Sigmoid colon (tissue), 7 donors: ENCODE measurements around the gene BPNT1. TPM values are rescaled to one million over a fixed set of nuclear protein-coding genes. Genes with fewer than 3 reads are reported as not detected.
"Not testable (repeated sequence)": the region's sequence is repeated elsewhere in the genome, so short reads cannot be mapped to it uniquely, and the experiment has no call there.

ENCODE experiments used
- DNase-seq: peaks from one replicate; pipeline ENCODE4 v3.0.0-alpha.2; 2019
- H3K27ac ChIP-seq, 4 donors: fragments of 200-600 bp; sonication (generic); one replicate each; pipeline ENCODE4 v1.5.1; 2016 to 2019; ENCODE audit warnings: mild to moderate bottlenecking in 1 of 4
- H3K27me3 ChIP-seq, 3 donors: fragments of 200-600 bp; sonication (generic); one replicate each; pipeline ENCODE4 v1.5.1; 2019; ENCODE audit warnings: mild to moderate bottlenecking in 1 of 3
- H3K36me3 ChIP-seq, 4 donors: fragments of 200-600 bp; sonication (generic); one replicate each; pipeline ENCODE4 v1.5.1; 2016 to 2019
- H3K4me1 ChIP-seq, 4 donors: fragments of 200-600 bp; sonication (generic); one replicate each; pipeline ENCODE4 v1.5.1; 2017 to 2019
- H3K4me3 ChIP-seq, 4 donors: fragments of 200-600 bp; sonication (generic); one replicate each; pipeline ENCODE4 v1.5.1; 2017 to 2019; ENCODE audit warnings: mild to moderate bottlenecking in 2 of 4, moderate library complexity in 1 of 4
- H3K9me3 ChIP-seq, 4 donors: fragments of 200-600 bp in 3 of 4; sonication (generic) in 3 of 4; one replicate each; pipeline versions ENCODE4 v1.5.1 to v1.6.1; 2013 to 2019
- EP300 ChIP-seq, 4 donors: sonication (generic); formaldehyde crosslinking; IDR thresholded peaks; one replicate each; pipeline ENCODE4 v1.6.1; 2017; ENCODE audit warnings: antibody characterized with exemption in 4 of 4
- POLR2A ChIP-seq, 2 donors: fragments of 450-650 bp; IDR thresholded peaks; one replicate each; pipeline ENCODE4 v1.6.1; 2016; ENCODE audit warnings: antibody characterized with exemption in 2 of 2, mild to moderate bottlenecking in 2 of 2, moderate library complexity in 2 of 2
- POLR2AphosphoS5 ChIP-seq, 4 donors: sonication (generic); formaldehyde crosslinking; IDR thresholded peaks; one replicate each; pipeline ENCODE4 v1.6.1; 2017; ENCODE audit warnings: antibody characterized with exemption in 4 of 4
- WGBS, 2 donors: extraction: QIAGEN DNeasy Blood & Tissue Kit; methylation state at CpG; one replicate each; pipeline ENCODE4 v1.1.7; 2013; 5-methylcytosine and 5-hydroxymethylcytosine counted together
- intact Hi-C: fragments of 100-400 bp; cut with DNase I; formaldehyde crosslinking; loops from one replicate; pipeline ENCODE4 v1.15.1; 2023
- polyA plus RNA-seq, 3 donors: library from polyadenylated mRNA; stranded (reverse); fragments of 200-250 nt; gene quantifications; one replicate each; pipeline ENCODE4 v1.2.3, GENCODE V29; 2013
- total RNA-seq, 4 donors: library from RNA; depleted of rRNA; stranded (reverse); fragments of >200 nt; gene quantifications; one replicate each; pipeline ENCODE4 v1.1.0, GENCODE V29; 2016
- TF ChIP-seq, protein P1 (sequence below), 4 experiments: fragments of 450-650 bp in 3 of 4; fragments of 200-600 bp in 1 of 4; IDR thresholded peaks; one replicate each; pipeline ENCODE4 v1.5.1; 2016 to 2019; ENCODE audit warnings: antibody characterized with exemption in 4 of 4, mild to moderate bottlenecking in 3 of 4, moderate library complexity in 2 of 4
- donor health status: healthy with polysubstance abuse.
- donor health status: Bipolar disorder and iron deficiency.
- donor health status: healthy.

BPNT1 gene
- total and polyA plus RNA-seq, 7 donors = 13.3 to 92.9 (median 19.7) TPM

DNA sequence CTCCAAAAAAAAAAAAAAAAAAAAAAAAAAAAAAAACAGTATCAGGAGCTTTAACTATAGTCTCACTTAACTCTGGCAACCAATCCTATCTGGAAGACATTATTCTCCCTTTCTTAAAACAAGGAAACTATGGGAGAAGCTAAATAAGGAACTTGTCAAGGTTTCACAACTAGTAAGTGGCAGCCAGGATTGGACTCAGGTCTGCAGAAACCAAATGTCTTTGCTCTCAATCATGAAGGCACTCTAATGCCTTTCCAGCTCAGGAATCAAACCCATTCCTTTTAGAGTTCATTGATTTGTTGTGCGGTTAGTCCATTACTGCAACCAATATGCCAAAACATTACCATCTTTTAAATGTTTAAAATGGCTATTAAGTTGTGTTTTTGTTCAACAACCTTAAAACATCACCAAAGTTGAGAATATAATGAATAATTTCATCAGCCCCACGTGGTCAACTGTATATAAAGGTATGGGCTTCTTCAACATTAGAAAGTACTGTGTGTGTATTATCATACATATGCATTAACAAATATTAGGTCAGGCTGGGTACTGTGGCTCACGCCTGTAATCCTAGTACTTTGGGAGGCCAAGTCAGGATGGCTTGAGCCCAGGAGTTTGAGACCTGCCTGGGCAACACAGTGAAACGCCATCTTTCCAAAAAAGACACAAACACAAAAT is 44.8 kb downstream of the BPNT1 start:
- peak overlapping the region in 3 of 4 donors; percentile 59 to 86 (median 80) for H3K4me3 ChIP-seq
- H3K27me3 ChIP-seq = no peaks in the 10 kb centered on the region
- TF ChIP-seq POLR2A (IDR thresholded peaks at IDR 0.05) = no peak
- TF ChIP-seq POLR2AphosphoS5 (IDR thresholded peaks at IDR 0.05) = no peak
- no peak for TF ChIP-seq EP300 (IDR thresholded peaks at IDR 0.05)
- TF ChIP-seq, protein P1, sequence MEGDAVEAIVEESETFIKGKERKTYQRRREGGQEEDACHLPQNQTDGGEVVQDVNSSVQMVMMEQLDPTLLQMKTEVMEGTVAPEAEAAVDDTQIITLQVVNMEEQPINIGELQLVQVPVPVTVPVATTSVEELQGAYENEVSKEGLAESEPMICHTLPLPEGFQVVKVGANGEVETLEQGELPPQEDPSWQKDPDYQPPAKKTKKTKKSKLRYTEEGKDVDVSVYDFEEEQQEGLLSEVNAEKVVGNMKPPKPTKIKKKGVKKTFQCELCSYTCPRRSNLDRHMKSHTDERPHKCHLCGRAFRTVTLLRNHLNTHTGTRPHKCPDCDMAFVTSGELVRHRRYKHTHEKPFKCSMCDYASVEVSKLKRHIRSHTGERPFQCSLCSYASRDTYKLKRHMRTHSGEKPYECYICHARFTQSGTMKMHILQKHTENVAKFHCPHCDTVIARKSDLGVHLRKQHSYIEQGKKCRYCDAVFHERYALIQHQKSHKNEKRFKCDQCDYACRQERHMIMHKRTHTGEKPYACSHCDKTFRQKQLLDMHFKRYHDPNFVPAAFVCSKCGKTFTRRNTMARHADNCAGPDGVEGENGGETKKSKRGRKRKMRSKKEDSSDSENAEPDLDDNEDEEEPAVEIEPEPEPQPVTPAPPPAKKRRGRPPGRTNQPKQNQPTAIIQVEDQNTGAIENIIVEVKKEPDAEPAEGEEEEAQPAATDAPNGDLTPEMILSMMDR (IDR thresholded peaks at IDR 0.05) = no peak
- DNase-seq = no peak
- H3K4me1 ChIP-seq = peaks cover 0 to 26% (median 22%) of the 10 kb centered on the region in 4 donors
- peaks cover 2 to 10% (median 4%) of the 10 kb centered on the region in 4 donors for H3K36me3 ChIP-seq
- no peaks in the 10 kb centered on the region for H3K9me3 ChIP-seq
- intact Hi-C loops = loop anchor here (5.0 kb wide), 1 partner anchor 47 kb away; the partner anchor contains the start of gene IARS2
- WGBS, 2 donors = 71 to 79% methylated on average over 4 of the region's 4 CpGs
- peak overlapping the region; percentile 90 to 92 (median 92) for H3K27ac ChIP-seq

DNA sequence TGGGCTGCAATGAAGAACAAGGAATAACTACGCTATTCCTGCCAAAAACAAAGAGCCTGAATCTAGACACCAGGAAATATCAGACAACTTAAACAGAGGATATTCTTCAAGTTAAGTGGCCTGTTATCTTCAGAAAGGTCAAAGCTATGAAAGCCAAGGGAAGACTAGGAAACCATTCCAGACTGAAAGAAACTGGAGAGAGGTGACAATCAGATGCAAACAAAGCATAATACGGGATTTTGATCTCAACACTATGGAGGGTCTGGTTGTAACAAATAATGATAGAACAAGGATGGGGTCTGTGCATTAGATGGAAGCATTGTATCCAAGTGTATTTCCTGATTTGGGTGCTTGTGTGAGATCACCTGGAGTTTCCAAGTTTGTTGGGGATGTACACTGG is 45.9 kb downstream of the BPNT1 start:
- intact Hi-C loops = no loop called here
- 67 to 74% methylated on average over 2 of the region's 2 CpGs for WGBS, 2 donors
- H3K27ac ChIP-seq = no peak overlapping the region

DNA sequence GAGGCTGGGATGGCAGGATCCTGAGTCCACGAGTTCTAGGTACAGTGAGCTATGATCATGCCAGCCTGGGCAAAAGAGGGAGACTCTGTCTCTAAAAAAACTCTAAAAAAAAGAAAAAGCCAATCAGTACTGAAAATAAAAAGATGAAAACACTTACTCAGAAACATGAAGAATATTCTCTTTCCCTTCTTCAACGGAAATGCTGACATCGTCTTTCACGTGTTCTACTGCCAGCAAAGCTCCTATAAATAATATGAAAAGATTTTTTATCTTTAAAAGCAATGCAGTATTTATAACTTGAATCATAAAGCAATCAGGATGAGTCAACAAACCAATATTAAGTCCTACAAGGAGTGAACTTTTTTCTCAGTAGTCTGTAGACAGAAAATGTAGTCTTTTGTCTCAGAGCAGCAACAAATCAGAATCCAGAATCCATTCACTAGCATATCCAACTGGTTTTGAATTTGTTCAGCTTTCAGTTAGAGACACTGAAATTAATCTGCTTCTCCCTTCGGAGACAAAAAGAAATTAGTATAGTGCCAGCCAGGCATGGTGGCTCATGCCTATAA is 49.5 kb downstream of the BPNT1 start:
- 35 to 75% methylated on average over 5 of the region's 5 CpGs for WGBS, 2 donors
- H3K27me3 ChIP-seq = no peaks in the 10 kb centered on the region
- H3K27ac ChIP-seq = no peak overlapping the region
- intact Hi-C loops = no loop called here
- H3K4me1 ChIP-seq = peaks cover 0 to 16% (median 12%) of the 10 kb centered on the region in 4 donors
- H3K9me3 ChIP-seq = no peaks in the 10 kb centered on the region
- TF ChIP-seq EP300 (IDR thresholded peaks at IDR 0.05) (no peak), POLR2A (IDR thresholded peaks at IDR 0.05) (no peak), POLR2AphosphoS5 (IDR thresholded peaks at IDR 0.05) (no peak)
- TF ChIP-seq, protein P1 (IDR thresholded peaks at IDR 0.05) = no peak
- H3K4me3 ChIP-seq = no peak overlapping the region
- DNase-seq = no peak
- peaks cover 5 to 30% (median 14%) of the 10 kb centered on the region in 4 donors for H3K36me3 ChIP-seq

More for the DNA sequence above, 45.9 kb downstream of the BPNT1 start:
- H3K4me3 ChIP-seq = no peak overlapping the region
- DNase-seq = no peak
- H3K9me3 ChIP-seq = no peaks in the 10 kb centered on the region
- H3K36me3 ChIP-seq = peaks cover 5 to 22% (median 12%) of the 10 kb centered on the region in 4 donors
- TF ChIP-seq POLR2A (IDR thresholded peaks at IDR 0.05) = no peak
- TF ChIP-seq EP300 (IDR thresholded peaks at IDR 0.05) = no peak
- TF ChIP-seq, protein P1 (IDR thresholded peaks at IDR 0.05) = no peak
- no peak for TF ChIP-seq POLR2AphosphoS5 (IDR thresholded peaks at IDR 0.05)
- no peaks in the 10 kb centered on the region for H3K27me3 ChIP-seq
- H3K4me1 ChIP-seq = peaks cover 0 to 26% (median 22%) of the 10 kb centered on the region in 4 donors

DNA sequence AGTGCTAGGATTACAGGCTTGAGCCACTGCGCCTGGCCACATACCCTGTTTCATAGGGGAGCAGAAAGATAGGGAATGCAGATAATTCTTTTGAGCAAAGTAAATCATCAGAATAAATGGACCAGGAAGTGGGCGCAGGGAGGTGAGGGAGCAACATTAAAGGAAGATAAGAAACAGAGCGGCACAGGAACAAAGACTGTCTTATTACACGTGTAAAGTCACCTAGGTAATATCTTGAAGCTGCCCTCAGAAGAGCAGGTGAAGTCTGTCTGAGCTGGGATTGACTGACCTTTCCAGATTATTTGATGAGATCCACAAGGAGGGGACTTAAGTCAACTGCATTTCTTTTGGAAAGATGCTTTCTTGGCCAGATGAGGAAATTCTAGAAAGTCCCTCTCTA is 50.9 kb downstream of the BPNT1 start:
- WGBS, 2 donors = 36 to 73% methylated on average over 4 of the region's 4 CpGs

DNA sequence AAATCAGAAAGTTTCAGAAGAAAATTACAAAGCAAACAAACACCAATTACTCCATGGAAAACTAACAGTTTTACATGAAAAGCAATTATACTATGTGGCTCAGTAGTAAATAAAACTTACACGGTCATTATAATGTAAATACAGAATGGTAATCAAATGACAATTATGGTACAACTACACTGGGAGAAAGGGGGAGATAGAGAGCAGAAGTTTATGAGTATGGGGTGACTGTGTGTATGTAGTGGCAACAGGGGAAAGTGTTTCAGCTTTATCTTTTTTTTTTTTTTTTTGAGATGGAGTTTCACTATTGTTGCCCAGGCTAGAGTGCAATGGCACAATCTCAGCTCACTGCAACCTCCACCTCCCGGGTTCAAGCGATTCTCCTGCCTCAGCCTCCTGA is 51.8 kb downstream of the BPNT1 start:
- H3K4me1 ChIP-seq, H3K4me3 ChIP-seq, DNase-seq, H3K27me3 ChIP-seq, H3K27ac ChIP-seq, intact Hi-C loops, H3K9me3 ChIP-seq: not testable (repeated sequence)
- 70 to 87% methylated on average over 3 of the region's 3 CpGs for whole genome bisulfite sequencing, 2 donors
- peaks cover 5 to 50% (median 22%) of the 10 kb centered on the region in 4 donors for H3K36me3 ChIP-seq

More for the DNA sequence above, 50.9 kb downstream of the BPNT1 start:
- H3K9me3 ChIP-seq = no peaks in the 10 kb centered on the region
- H3K36me3 ChIP-seq = peaks cover 5 to 42% (median 17%) of the 10 kb centered on the region in 4 donors
- H3K27ac ChIP-seq = no peak overlapping the region
- peaks cover 0 to 3% (median 1%) of the 10 kb centered on the region in 4 donors for H3K4me1 ChIP-seq
- no peak for DNase-seq
- intact Hi-C loops = no loop called here
- TF ChIP-seq, protein P1 (IDR thresholded peaks at IDR 0.05) = no peak
- TF ChIP-seq EP300 (IDR thresholded peaks at IDR 0.05) = no peak
- H3K4me3 ChIP-seq = no peak overlapping the region
- H3K27me3 ChIP-seq = no peaks in the 10 kb centered on the region
